Stimulated activated naive CD4-positive, alpha-beta T cell treated with Interleukin-2 at 50 U/mL for 16 hours (primary cell): ENCODE data around the gene RALA.
"Not testable (repeated sequence)": the region's sequence is repeated elsewhere in the genome, so short reads cannot be mapped to it uniquely, and the experiment has no call there.

ENCODE experiments used
- DNase-seq: peaks from one replicate; lab custom pipeline; 2025; lab: John Stamatoyannopoulos, UW

RALA gene

DNA sequence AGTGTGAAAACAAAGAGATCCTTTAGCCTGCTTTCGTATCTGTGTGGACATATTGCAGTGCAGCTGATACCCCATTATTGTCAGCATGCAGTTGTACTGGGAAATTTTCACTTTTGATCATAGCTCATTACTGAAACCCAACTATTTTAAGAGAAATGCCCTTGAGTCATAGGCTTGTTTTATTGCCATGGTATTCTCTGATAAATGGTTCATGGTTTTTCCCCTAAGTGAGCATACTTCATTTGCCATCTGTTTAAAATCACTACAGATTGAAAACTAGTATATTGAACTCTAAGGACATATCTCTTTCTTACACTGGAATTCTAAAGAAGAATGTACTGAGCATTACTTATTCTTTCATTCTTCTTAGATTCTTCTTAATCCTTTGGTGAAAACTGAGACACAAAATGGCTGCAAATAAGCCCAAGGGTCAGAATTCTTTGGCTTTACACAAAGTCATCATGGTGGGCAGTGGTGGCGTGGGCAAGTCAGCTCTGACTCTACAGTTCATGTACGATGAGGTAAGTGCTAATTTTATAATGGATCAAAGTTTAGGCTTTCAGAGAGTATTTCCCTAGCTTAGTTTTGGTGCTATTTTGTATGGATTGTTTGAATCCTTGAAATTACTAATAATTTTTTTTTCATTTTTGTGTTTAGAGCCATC is 63.0 kb downstream of the RALA start:
- no peak for DNase-seq

DNA sequence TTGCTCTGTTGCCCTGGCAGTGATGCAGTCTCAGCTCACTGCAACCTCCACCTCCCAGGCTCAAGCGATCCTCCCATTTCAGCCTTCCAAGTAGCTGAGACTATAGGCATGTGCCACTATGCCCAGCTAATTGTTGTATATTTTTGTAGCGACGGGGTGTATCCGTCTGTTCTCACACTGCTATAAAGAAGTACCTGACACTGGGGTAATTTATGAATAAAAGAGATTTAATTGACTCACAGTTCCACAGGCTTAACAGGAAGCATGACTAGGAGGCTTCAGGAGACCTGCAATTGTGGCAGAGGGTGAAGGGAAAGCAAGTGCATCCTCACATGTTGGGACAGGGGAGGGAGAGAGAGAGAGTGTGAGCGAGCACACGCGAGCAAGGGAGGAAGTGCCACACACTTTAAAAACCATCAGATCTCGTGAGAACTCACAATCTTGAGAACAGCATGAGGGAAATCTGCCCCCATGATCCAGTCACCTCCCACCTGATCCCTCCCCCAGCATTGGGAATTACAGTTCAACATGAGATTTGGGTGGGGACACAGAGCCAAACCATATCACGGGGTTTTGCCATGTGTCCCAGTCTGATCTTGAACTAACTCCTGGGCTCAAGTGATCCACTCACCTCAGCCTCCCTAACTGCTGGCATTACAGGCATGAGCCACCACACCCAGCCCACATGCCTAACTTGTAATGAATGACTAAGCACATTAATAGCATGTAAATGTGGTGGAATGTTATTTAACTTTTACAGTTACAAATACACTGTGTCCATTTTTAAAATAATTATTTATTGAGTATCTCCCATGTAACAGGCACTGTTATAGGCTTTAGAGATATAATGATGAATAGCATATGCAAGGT is 65.5 kb downstream of the RALA start:
- DNase-seq = no peak

DNA sequence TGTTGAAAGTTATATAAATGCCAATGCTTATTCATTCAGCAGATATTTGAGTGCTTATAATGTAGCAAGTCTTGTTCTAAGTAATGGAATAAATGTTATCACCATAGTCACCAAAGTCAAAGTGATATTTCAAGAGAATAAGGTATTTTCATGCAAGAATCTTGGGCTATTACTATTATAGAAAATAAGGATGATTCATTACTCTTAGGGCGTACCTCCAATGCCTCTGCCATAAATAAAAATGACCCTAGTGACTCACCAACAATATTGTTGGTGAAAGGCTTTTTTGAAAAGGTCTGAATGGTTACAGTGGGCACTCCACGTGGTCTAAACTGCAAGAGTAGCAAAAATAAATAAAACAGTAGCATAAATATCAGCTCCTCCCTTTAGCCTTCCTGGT is 68.4 kb downstream of the RALA start:
- DNase-seq = no peak

GRCh38 chr7:39693086-39693485 is 69.7 kb downstream of the RALA start:
- DNase-seq = not testable (repeated sequence)

DNA sequence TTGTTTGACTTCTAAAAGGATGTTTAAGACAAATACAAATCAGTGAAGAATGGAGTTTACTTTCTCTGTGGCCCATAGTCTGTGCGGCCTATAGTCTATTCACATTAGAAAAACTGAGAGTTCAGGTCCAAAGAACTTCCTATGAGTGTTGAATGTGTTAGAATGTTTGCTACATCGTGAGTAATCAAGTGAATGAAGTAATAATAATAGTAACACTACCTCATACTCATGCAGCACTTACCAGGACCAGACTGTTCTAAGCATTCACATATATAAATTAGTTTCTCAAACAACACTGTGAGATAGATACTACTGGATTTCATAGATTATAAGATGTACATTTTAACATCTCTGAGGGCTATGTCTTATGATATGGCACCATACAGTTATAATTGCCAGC is 70.4 kb downstream of the RALA start:
- DNase-seq = no peak

GRCh38 chr7:39695852-39696586 is 72.6 kb downstream of the RALA start:
- DNase-seq = no peak

DNA sequence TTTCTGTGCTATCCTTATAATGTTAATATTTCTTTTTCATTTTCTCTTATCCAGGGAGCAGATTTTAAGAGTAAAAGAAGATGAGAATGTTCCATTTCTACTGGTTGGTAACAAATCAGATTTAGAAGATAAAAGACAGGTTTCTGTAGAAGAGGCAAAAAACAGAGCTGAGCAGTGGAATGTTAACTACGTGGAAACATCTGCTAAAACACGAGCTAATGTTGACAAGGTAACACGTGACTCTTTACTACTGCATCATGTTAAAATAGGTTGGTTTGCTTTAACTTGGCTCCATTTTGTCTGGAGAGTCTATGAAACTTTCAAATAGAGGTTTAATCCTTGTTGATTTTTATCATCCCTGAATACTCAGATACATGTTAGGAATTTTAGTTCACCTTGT is 73.3 kb downstream of the RALA start:
- DNase-seq = no peak

DNA sequence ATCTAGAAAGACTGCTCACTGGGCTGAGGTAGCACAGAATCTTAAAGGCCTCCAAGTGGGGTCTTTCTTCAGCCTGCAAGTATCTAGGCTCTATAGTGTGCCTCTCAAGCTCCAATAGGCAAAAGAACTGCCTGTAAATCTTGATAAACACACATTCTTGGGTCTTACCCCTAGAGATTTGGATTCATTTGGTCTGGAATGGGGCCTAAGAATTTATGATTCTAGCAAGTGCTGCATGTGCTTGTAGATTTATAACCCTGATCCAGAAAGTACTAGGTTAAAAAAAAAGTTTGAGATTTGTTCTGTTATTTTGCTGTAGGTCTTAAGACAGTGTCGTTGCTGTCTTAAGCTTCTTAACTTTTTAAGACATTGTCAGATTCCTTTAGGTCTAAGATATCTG is 74.1 kb downstream of the RALA start:
- DNase-seq = no peak

DNA sequence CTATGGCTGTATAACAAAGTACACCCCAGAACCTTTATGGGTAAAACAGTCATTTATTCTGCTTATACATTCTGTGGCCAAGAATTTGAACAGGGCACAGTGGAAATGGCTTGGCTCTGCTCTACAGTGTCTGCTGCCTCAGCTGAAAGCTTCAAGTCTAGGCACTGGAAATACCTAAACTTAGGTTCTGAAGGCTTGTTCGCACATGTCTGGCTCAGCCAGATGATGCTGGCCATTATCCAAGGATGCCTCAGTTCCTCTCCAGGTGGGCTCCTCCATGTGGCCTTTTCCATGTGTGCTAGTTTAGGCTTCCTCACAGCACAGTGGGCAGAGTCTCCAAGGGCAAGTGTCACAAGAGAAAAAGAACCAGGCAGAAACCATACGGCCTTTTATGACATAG is 76.8 kb downstream of the RALA start:
- DNase-seq = no peak

- no peak for DNase-seq
Measured at GRCh38 chr7:39700932-39701331, 77.6 kb downstream of the RALA start.

DNA sequence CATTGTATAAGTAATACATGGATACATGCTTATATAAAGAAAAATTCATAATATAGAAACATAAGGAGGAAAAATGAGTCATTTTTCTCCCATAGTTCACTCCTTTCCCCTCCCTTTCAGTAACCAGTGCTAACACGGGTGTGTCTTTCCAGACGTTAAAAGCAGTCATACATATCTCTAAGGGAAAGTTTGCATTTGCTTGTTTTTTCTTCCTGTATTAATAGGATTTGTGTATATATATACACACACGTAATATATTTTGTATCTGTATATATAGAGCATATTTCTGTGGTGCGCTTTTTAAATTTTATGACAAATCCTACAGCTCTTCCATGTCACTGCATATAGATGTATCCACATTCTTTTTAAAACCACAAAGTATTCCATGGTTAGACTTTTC is 78.8 kb downstream of the RALA start:
- no peak for DNase-seq

GRCh38 chr7:39703144-39703543 is 79.8 kb downstream of the RALA start:
- no peak for DNase-seq

DNA sequence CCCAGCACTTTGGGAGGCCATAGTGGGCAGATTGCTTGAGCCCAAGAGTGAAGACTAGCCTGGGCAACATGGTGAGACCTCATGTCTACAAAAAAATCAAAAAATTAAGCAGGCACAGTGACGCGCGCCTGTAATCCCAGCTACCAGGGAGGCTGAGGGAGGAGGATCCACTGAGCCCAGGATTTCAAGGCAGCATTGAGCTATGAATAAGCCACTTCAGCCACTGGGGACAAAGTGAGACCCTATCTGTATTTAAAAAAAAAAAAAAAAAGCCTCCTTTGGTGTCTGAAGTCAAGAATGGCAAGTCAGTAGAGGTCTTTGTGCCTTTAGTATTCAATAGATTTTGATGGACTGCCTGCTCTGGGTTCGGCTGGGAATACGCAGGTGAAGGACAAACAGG is 85.7 kb downstream of the RALA start:
- DNase-seq = no peak

DNA sequence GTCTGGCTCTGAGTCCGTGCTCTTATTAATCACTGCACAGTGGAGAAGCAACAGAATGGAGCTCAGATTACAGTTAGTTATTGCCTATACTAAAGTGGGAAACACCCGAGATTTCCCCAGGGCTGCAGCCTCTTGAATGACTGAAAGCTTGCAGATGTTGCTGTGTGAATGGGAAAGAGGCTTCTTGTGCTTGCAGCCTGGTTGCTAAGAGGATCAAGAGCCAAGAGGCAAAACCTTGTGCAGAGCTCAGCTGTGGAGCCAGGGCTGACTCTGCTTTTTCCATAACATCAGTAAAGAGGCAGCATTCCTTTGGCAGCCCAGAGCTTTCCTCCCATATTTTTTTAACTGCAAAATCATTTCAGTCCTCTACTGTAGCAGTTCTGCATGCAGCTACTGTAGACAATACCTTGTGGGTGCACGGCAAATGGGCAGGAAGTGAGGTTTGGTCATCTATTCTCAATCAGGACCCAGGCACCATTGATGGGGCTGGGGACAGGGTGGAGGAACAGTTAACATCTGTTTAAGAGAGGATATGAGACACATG is 86.5 kb downstream of the RALA start:
- DNase-seq = no peak

- no peak for DNase-seq
Measured at GRCh38 chr7:39712751-39713150, 89.4 kb downstream of the RALA start.

GRCh38 chr7:39714447-39715091 is 91.2 kb downstream of the RALA start:
- DNase-seq = no peak

DNA sequence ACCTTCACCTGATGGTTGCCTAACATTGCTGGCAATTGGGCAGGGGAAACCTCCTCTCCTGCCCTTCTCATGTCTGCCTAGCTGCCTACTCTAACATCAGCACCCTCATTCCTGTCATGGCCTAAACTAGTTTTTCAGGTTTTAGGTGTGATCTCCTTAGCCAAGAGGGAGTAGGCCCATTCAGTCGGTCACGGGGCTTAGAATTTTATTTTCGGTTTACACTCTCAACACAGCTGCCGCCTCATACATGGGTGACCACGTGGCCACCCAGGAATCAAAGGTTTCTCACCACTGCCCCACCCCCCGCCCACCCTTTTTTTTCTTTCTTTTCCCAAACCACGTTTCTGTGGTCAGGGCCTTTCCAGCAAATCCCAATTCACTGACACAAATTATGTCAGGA is 97.2 kb downstream of the RALA start:
- no peak for DNase-seq

DNA sequence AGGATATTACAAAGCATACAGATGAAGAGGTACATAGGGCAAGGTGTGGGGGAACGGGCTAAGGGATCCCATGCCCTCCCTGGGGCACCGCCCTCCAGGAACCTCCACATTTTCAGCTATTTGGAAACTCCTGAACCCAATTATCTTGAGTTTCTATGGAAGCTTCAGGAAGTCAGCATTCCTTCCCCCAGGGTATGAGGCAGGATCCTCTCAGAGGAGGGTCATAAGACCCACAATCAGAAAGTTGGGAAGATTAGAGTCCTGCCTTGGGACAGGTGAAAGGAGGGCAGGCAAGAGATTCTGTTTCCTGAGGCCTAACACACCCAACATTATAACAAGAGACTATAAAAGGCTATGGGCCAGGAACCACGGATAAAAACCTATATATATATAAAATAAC is 98.0 kb downstream of the RALA start:
- no peak for DNase-seq

DNA sequence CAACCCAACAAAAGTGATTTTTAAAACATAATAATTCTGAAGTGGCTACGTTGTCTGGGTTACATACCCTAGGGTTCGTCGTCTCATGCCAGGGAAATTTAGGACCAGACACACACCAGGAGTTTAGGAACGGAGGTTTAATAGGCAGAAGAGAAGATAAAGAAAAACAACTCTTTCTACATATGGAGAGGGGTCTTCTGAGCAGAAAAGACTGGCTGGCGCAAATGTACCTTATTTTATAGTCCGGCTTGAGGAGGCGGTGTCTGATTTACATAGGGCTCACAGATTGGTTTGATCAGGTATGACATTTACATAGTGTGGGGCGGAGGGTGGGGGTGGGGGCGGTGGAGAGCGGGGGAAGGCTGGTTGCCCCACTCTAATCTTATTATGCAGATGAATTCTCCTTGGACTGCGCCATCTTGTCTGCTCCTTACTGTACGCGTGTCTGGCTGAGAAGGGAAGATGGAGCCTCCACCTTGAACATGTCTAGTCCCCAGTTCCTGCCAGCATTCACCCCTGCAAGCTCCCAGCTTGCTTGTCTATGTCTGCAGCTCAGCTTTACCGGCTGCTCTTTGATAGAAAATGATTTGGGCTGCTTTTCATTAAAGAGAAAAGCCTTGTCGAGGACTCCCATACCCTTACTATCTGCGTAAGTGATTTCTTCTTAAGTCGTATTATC is 98.7 kb downstream of the RALA start:
- no peak for DNase-seq

GRCh38 chr7:39727231-39728012 is 104.0 kb downstream of the RALA start:
- no peak for DNase-seq
